Measurements from ENCODE around the gene RPL19. TPM values are rescaled to one million over a fixed set of nuclear protein-coding genes. Genes with fewer than 3 reads are reported as not detected.

The RPL19 gene
- total RNA-seq, 1 experiment from 2014 or later = 1,597 TPM

DNA sequence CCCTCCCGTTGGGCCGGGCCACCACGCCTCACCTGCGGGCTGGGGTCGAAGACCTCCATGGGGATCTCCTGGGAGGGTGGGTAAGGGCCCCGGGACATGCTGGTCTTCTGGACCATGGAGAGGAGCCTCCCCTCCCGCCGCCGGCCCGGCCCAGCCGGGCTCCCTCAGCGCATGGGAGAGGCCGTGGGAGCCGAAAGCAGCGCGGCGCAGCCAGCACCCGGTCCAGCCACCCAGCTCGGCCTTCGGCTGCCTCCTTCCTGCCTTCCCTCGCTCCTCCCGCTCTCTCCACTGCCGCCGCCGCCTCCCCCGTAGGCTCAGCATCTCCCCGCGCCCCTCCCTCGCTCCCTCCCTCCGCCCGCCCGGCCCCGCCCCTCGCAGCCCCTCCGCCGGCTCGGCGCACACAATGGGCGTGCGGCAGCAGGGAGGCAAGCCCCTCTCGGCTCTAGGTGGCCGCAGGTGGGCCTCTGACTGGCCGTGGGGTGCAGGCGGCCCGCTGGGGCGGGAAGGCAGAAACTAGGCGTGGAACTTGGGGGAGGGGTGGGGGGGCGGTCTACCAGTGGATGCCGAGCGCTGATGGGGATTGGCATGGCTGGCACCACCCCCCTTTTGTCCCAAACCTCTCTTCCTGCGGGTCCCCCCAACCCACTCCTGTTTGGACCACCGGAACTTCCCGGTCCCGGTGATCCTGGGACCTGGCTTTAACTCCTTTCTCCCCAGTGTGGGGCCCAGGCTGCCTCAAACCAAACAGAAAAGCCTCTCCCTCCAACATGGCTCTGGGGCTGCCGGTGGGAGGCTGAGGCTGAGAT, 2.5 kb upstream of the RPL19 start, which contains the start of gene CACNB1:
Gene CACNB1 (minus strand): TSS at position 290 of the 806 bp plus-strand sequence. CDS start 174 bp downstream, at position 116.
- DNase-seq (ENCODE audit: low read depth) = peak; percentile 73

DNA sequence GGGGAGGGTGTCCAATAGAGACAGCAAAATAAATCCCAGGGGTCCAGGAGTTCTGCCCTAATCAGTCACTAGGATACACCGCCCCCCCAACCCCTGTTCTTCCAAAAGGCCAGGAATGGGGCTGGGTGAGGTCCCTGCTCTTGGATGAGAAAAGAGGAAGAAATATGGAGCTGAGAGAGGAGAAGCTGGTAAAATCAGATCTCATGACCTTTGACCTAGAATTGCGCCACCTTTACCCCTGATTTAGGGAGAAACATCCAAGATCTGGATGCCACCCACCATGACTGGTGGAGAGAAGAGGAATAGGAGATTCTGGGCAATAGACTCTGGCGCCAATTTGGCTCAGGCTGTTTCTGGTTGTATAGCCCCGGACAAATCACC, 1.9 kb upstream of the RPL19 start:
- DNase-seq (ENCODE audit: low read depth) = no peak

- DNase-seq (ENCODE audit: low read depth) = peak; percentile 90
Observed at GRCh38 chr17:39199820-39200069, 338 bp upstream of the RPL19 start.

- DNase-seq (ENCODE audit: low read depth) = no peak
Observed at GRCh38 chr17:39200957-39201510, 951 bp downstream of the RPL19 start.

GRCh38 chr17:39204245-39204644, 4.2 kb downstream of the RPL19 start:
- DNase-seq (ENCODE audit: low read depth) = no peak

DNA sequence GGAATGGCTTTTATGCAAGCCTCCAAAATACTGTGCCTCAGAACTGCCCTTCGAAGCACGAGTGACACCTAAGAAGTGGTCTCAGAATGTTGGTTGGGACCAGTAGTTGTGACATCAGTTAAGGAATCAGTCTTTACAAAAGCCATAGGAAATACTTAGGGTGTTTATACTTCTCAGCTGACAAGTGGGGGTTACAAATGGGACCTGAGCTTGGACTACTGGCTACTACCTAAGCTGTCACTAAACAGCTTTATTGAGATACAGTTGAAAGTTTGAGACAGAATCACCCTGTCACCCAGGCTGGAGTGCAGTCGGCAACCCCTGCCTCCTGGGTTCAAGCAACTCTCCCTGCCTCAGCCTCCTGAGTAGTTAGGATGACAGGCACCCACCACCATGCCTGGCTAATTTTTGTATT, 5.0 kb downstream of the RPL19 start:
- no peak for DNase-seq (ENCODE audit: low read depth)

DNA sequence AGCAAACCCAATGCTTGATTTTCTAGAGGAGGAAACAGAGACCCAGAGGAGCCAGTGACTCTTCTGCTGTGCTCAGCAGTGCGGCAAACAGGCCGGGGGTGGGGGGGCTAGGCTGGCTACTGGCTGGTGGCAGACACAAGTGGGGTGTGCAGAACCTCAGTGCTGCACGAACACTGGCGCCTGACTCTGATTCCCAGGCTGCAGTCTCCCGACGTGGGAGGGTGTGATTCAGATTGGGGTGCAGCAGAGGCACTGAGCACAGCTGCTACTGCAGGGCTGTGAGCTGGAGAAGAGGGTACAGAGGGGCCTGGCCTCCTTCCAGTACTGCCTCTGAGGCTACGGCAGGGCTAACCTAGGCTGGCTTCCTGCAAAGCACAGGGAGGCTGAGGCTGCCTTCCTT, 8.1 kb downstream of the RPL19 start:
- no peak for DNase-seq (ENCODE audit: low read depth)

DNA sequence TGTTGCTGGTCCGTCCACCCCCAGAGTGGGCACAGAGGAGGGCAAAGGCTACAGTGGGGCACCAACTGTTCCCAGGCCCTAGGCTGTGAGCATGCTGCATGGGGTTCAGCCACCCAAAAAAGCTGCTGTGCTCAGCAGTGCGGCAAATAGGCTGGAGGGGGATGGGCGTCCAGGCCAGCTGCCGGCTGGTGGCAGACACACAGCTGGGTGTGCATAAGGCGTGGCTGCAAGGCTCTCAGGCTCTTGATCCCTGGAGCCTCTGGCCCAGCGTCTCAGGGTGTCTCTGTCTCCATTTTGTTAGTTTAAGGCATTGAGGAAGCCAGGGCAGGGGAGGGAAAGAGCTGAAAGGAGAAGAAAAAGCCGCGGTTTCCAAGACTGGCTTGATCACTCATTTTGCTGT, 8.8 kb downstream of the RPL19 start:
- DNase-seq (ENCODE audit: low read depth) = no peak

GRCh38 chr17:39209317-39210092, 9.4 kb downstream of the RPL19 start:
- DNase-seq (ENCODE audit: low read depth) = peak; percentile 47

DNA sequence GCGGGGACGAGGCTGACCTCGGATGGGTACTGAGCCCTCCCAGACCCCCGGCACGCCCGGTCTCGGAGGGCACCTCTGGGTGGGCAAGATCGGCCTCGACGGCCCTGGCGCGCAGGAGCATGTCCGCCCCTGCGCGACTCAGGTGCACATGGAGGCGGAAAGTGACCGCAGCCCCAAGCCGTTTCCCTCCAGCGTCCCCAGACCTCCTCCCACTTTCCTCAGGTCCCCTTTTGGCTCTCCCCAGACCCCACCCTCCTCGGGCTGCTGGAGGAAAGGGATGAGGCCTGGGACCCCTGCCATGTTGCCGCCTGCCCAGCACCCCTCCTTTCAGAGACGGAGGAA, 10.0 kb downstream of the RPL19 start:
- DNase-seq (ENCODE audit: low read depth) = no peak

- no peak for DNase-seq (ENCODE audit: low read depth)
Observed at GRCh38 chr17:39212195-39212810, 12.2 kb downstream of the RPL19 start.

- no peak for DNase-seq (ENCODE audit: low read depth)
Observed at GRCh38 chr17:39212841-39213480, 12.9 kb downstream of the RPL19 start.

- DNase-seq (ENCODE audit: low read depth) = peak; percentile 76
Observed at GRCh38 chr17:39213852-39214251, 13.8 kb downstream of the RPL19 start.

- no peak for DNase-seq (ENCODE audit: low read depth)
Observed at GRCh38 chr17:39217734-39218369, 17.8 kb downstream of the RPL19 start.

- DNase-seq (ENCODE audit: low read depth) = no peak
Observed at GRCh38 chr17:39218906-39219305, 18.8 kb downstream of the RPL19 start.

- no peak for DNase-seq (ENCODE audit: low read depth)
Observed at GRCh38 chr17:39219647-39220154, 19.6 kb downstream of the RPL19 start.

GRCh38 chr17:39221572-39221971, 21.5 kb downstream of the RPL19 start:
- DNase-seq (ENCODE audit: low read depth) = no peak

DNA sequence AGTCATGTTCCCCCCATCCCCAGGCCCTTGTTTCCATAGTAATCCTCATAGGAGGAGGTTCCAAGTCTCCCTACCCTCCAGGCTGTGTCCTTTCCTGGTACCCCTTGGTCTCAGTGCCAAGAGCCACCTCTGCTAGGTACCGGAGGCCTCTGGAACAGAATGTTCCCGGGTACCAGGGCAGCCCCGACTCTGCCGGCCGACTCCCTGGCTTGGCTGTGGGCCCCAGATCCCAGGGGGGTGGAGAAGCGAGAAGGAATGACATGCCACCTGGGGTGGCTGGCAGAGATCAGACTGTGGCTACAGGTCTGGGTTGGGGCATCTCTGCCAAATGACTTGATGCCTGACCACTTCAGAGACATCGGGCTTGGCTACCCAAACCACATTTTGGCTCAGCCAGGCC, 22.1 kb downstream of the RPL19 start:
- DNase-seq (ENCODE audit: low read depth) = no peak

DNA sequence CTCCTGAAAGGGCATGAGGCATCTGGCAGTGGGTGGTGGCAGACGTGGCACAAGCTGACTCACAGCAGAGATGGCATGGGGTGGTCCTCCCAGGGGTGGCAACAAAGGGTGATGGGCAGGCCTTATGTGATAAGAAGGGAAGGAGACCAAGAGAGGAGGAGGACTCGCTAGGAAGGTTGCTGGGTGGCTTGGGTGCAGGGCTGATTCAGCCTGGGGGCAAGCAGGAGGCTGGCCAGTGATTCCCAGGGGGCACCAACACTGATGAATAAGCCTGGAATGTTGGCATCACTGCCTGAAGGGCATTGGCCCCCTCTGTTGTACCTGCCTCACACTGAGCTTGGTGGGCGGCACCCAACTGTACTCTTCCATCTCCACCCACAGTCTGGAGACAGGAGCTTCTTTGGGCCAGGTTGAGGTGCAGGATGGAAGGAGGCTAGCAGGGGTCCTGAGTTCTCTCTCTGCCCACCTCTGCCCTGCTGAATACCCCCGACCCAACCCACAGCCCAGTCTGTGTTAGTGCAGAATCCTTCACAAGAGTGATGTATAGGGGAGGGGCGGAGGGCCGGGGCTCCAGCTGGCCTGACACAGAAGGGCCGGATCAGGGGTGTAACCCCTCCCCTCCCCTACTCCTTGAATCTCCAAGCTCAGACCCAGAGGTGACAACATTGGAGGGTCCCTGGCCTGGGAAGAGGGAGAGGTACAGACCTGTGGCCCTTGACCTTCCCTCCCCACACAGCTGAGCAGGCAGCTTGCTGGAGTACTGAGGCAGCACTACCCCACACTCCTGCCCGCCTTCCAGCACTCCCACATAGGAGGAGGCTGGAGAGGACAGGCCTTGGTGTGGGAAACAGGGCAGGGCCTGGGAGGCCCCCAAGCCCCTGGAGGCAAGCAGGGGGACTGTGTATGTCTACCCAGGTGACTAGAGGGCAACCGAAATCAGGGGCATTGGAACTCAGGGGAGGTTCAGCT, 23.1 kb downstream of the RPL19 start:
- peak; percentile 55 for DNase-seq (ENCODE audit: low read depth)
